Measurements from ENCODE around the gene HDLBP. TPM values are rescaled to one million over a fixed set of nuclear protein-coding genes. Genes with fewer than 3 reads are reported as not detected.

Gene HDLBP
- total and polyA plus RNA-seq, 3 donors from 2014 or later, result 600 to 790 (median 648) TPM

DNA sequence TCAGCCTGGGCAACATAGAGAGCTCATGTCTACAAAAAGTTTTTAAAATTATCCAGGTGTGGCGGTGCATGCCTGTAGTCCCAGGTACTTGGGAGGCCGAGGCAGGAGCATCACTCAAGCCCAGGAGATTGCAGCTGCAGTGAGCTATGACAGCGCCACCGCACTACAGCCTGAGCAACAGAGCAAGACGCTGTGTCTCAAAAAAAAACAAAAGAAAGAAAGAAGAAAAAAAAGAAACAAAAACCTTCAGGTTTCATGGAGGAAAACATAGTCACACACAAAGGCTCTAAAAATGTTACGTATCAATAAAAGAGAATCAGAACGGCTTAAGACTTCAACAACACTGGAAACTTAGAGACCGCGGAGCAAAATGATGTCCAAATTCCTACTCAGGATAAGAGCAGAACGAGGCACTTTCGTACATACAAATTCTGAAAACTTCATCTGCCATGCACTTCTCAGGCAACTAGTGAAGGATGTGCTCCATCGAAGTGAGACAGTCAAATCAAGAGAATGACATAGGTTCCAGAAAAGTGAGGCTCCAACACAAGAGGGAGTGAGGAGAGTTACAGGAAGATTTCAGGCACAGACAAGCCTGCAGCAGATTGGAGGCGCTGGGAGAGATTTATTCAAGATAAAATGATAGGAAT is 4.4 kb downstream of the HDLBP start:
- 90 to 93% methylated on average over 13 of the region's 13 CpGs for WGBS, 2 donors
- no peak for DNase-seq
- no peaks in the 10 kb centered on the region for H3K36me3 ChIP-seq (ENCODE audit: low read depth, missing control alignments)
- intact Hi-C loops (cut with DNase I; ENCODE audit: low total_unique reads), result no loop called here
- no peaks in the 10 kb centered on the region for H3K27me3 ChIP-seq
- H3K9me3 ChIP-seq, result no peaks in the 10 kb centered on the region
- H3K4me1 ChIP-seq, result peaks cover 4% of the 10 kb centered on the region
- TF ChIP-seq, protein P1, sequence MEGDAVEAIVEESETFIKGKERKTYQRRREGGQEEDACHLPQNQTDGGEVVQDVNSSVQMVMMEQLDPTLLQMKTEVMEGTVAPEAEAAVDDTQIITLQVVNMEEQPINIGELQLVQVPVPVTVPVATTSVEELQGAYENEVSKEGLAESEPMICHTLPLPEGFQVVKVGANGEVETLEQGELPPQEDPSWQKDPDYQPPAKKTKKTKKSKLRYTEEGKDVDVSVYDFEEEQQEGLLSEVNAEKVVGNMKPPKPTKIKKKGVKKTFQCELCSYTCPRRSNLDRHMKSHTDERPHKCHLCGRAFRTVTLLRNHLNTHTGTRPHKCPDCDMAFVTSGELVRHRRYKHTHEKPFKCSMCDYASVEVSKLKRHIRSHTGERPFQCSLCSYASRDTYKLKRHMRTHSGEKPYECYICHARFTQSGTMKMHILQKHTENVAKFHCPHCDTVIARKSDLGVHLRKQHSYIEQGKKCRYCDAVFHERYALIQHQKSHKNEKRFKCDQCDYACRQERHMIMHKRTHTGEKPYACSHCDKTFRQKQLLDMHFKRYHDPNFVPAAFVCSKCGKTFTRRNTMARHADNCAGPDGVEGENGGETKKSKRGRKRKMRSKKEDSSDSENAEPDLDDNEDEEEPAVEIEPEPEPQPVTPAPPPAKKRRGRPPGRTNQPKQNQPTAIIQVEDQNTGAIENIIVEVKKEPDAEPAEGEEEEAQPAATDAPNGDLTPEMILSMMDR (IDR thresholded peaks at IDR 0.05), result no peak
- no peak for TF ChIP-seq POLR2A (IDR thresholded peaks at IDR 0.05)
- H3K27ac ChIP-seq, result no peak overlapping the region
- no peak overlapping the region for H3K4me3 ChIP-seq

DNA sequence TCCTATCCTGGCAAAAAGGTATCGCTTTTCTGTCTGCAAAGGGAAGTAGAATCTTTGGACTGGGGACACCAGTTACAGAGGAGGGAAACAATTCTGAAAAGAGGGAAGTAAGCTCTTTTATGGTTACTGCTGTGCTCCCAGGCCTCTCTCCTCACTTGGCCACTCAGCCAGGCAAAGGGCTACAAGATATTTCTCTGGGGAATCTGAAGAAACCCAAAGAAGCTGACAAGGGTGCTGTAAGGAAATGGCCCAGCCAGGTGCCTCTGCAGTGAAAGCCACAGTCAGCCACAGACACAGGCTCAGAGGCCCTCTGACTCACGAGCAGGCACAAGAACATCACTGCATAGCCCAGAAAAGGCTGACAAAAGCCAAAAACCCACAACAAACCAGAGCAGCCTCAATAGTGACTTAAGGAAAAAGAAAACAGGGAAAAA is 5.8 kb downstream of the HDLBP start:
- Histone ChIP-seq H3K27ac (no peak overlapping the region), H3K36me3 (ENCODE audit: low read depth, missing control alignments) (no peaks in the 10 kb centered on the region), H3K4me3 (no peak overlapping the region), H3K9me3 (no peaks in the 10 kb centered on the region), H3K4me1 (peaks cover 4% of the 10 kb centered on the region), H3K27me3 (no peaks in the 10 kb centered on the region)
- no peak for TF ChIP-seq POLR2A (IDR thresholded peaks at IDR 0.05)
- TF ChIP-seq, protein P1 (IDR thresholded peaks at IDR 0.05), result no peak
- DNase-seq, result no peak
- WGBS, 2 donors, result 67 to 76% methylated on average over 2 of the region's 2 CpGs
- intact Hi-C loops (cut with DNase I; ENCODE audit: low total_unique reads), result no loop called here

DNA sequence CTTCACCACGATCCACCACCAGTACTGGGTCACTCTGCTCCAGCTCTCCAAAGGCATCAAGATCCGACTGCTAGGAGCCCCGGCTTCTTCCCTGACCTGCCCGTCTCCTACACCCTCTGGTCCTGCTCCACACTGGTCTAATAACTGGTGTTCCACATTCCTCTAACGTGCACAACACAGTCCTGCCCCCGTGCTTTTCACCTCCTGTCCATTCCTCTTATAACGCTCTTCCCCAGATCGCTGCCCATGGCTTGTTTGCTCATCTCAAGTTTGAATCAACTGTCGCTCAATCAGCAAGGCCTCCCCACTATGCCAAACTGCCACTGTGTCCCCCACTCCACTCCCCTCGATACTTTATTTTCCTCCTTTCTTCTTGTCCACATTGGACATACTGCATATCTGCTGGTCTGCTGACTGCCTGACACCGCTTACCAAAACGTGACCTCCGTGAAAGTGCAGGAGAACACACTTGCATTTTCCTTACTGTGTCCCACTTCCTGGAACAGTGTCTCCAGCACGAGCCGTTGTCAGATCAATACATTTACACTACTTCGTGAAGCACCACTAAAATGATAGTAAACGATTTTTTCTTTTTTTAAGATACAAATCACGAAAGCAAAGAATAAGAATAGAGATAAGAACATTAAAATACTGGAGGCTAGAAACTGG is 6.5 kb downstream of the HDLBP start:
- Histone ChIP-seq H3K4me3 (no peak overlapping the region), H3K4me1 (peaks cover 4% of the 10 kb centered on the region), H3K27me3 (no peaks in the 10 kb centered on the region), H3K9me3 (no peaks in the 10 kb centered on the region), H3K27ac (no peak overlapping the region), H3K36me3 (ENCODE audit: low read depth, missing control alignments) (no peaks in the 10 kb centered on the region)
- DNase-seq, result no peak
- intact Hi-C loops (cut with DNase I; ENCODE audit: low total_unique reads), result no loop called here
- 87 to 89% methylated on average over 18 of the region's 18 CpGs for WGBS, 2 donors
- no peak for TF ChIP-seq POLR2A (IDR thresholded peaks at IDR 0.05)
- TF ChIP-seq, protein P1 (IDR thresholded peaks at IDR 0.05), result no peak

DNA sequence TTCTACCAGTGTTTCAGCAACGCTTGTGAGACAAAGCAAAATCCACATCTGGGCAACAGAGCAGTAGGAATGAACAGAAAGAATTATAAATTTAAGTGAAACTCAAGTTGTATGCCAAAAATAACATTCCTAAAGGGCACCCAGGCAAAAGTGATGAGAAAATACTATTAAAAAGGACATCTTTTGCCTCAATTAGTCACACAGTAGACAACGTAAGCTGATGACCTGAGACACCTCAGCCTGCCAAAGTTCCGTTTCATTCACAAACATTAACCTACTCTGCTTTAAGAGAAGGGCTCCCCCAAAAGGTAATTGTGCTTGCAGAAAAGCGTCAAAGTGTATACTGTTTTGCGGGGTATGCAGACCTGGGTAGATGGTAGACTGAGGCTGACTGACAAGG is 7.2 kb downstream of the HDLBP start:
- Histone ChIP-seq H3K4me3 (no peak overlapping the region), H3K9me3 (no peaks in the 10 kb centered on the region), H3K27me3 (no peaks in the 10 kb centered on the region), H3K36me3 (ENCODE audit: low read depth, missing control alignments) (no peaks in the 10 kb centered on the region), H3K27ac (no peak overlapping the region), H3K4me1 (peaks cover 8% of the 10 kb centered on the region)
- WGBS, 2 donors, result 79 to 85% methylated on average over 5 of the region's 5 CpGs
- intact Hi-C loops (cut with DNase I; ENCODE audit: low total_unique reads), result no loop called here
- TF ChIP-seq, protein P1 (IDR thresholded peaks at IDR 0.05), result no peak
- no peak for TF ChIP-seq POLR2A (IDR thresholded peaks at IDR 0.05)
- no peak for DNase-seq

Measured in testis (tissue), 3 donors.